GM21723 (cell line): ENCODE results near the gene APOC3.

Experiments
- ATAC-seq: cut with Tn5 transposase; IDR thresholded peaks from one replicate; pipeline ENCODE4 v1.9.1; 2021; ENCODE audit warnings: mild to moderate bottlenecking, moderate library complexity; ENCODE audit not compliant: unreplicated experiment

The APOC3 gene

GRCh38 chr11:116869610-116870009 is 39.9 kb downstream of the APOC3 start:
- no peak for ATAC-seq

- ATAC-seq, result no peak
Observed at GRCh38 chr11:116870054-116870453, 40.3 kb downstream of the APOC3 start.

GRCh38 chr11:116871248-116871647 is 41.5 kb downstream of the APOC3 start:
- ATAC-seq, result no peak

GRCh38 chr11:116873381-116873780 is 43.7 kb downstream of the APOC3 start:
- ATAC-seq, result no peak

GRCh38 chr11:116874251-116874650 is 44.5 kb downstream of the APOC3 start:
- no peak for ATAC-seq

GRCh38 chr11:116875194-116875593 is 45.5 kb downstream of the APOC3 start:
- no peak for ATAC-seq

- ATAC-seq, result no peak
Observed at GRCh38 chr11:116876656-116877055, 46.9 kb downstream of the APOC3 start.

GRCh38 chr11:116879800-116880625 is 50.3 kb downstream of the APOC3 start:
- no peak for ATAC-seq

GRCh38 chr11:116881143-116881542 is 51.4 kb downstream of the APOC3 start:
- ATAC-seq, result no peak

- ATAC-seq, result no peak
Observed at GRCh38 chr11:116882386-116882785, 52.7 kb downstream of the APOC3 start.
